Activated CD8-positive, alpha-beta memory T cell treated with anti-CD3 and anti-CD28 coated beads, Interleukin-2, amount 50 U/mL, for 1 hour (primary cell): ENCODE data around the gene NAGS.
"Not testable (repeated sequence)": the region's sequence is repeated elsewhere in the genome, so short reads cannot be mapped to it uniquely, and the experiment has no call there.

Experiments used
- DNase-seq: peaks from one replicate; pipeline ENCODE4 v3.0.0-alpha.2; 2020; ENCODE audit errors: extremely low read depth

The NAGS gene

GRCh38 chr17:44006598-44007345 is 2.4 kb downstream of the NAGS start:
- DNase-seq = peak; percentile 90

- no peak for DNase-seq
Measured at GRCh38 chr17:44007346-44008204, 3.2 kb downstream of the NAGS start.

- DNase-seq = no peak
Measured at GRCh38 chr17:44008205-44008909, 3.9 kb downstream of the NAGS start.

GRCh38 chr17:44010966-44011647 is 6.7 kb downstream of the NAGS start:
- no peak for DNase-seq

- no peak for DNase-seq
Measured at GRCh38 chr17:44011876-44012275, 7.5 kb downstream of the NAGS start.

GRCh38 chr17:44012391-44012790 is 8.0 kb downstream of the NAGS start:
- DNase-seq = no peak

GRCh38 chr17:44012874-44013273 is 8.5 kb downstream of the NAGS start:
- no peak for DNase-seq

- no peak for DNase-seq
Measured at GRCh38 chr17:44014133-44014436, 9.7 kb downstream of the NAGS start.

- peak; percentile 83 for DNase-seq
Measured at GRCh38 chr17:44014437-44015172, 10.2 kb downstream of the NAGS start, which contains the start of gene TMEM101. Gene TMEM101, minus strand, starts transcription at chr17:44014963. Its CDS starts 11 bp downstream, at chr17:44014952.

GRCh38 chr17:44021227-44021626 is 16.8 kb downstream of the NAGS start:
- not testable (repeated sequence) for DNase-seq

GRCh38 chr17:44022246-44022645 is 17.8 kb downstream of the NAGS start:
- no peak for DNase-seq

- no peak for DNase-seq
Measured at GRCh38 chr17:44023545-44024270, 19.3 kb downstream of the NAGS start.

- DNase-seq = no peak
Measured at GRCh38 chr17:44024271-44024663, 19.8 kb downstream of the NAGS start.

- no peak for DNase-seq
Measured at GRCh38 chr17:44024853-44025252, 20.4 kb downstream of the NAGS start.

GRCh38 chr17:44029736-44030135 is 25.3 kb downstream of the NAGS start:
- no peak for DNase-seq

GRCh38 chr17:44030482-44030881 is 26.1 kb downstream of the NAGS start:
- no peak for DNase-seq

GRCh38 chr17:44033861-44034408 is 29.5 kb downstream of the NAGS start:
- no peak for DNase-seq

GRCh38 chr17:44034688-44035087 is 30.3 kb downstream of the NAGS start:
- not testable (repeated sequence) for DNase-seq

GRCh38 chr17:44037471-44037870 is 33.0 kb downstream of the NAGS start:
- no peak for DNase-seq

- DNase-seq = no peak
Measured at GRCh38 chr17:44038604-44039011, 34.2 kb downstream of the NAGS start.
